NCI-H1417 (cell line): ENCODE measurements around the gene NHS.
A peak's percentile ranks its signal among the peaks of the same experiment; 100 is the strongest.

Experiments used
- DNase-seq, 3 experiments: peaks; one replicate each; lab custom pipeline; 2025; lab: John Stamatoyannopoulos, UW

Gene NHS

DNA sequence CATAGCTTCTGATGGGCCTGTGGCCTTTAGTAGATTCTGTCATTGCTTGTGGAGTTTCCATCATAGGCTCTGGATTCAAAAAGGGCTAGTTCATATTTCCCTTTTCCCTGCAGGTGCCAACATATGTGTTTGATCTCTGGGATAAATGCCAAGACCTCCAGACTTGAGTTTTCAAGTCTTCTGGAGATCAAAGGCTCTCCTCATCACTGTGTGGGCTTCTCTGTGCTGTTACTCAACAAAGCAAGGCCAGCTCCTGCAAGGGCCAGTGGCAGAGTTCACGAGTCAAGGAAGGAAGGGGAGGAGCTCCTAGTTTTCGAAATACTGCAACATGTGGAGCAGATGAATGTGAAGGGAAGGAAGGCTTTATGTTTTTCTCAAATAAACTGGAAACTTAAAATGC, 299.6 kb downstream of the NHS start:
- no peak for DNase-seq

DNA sequence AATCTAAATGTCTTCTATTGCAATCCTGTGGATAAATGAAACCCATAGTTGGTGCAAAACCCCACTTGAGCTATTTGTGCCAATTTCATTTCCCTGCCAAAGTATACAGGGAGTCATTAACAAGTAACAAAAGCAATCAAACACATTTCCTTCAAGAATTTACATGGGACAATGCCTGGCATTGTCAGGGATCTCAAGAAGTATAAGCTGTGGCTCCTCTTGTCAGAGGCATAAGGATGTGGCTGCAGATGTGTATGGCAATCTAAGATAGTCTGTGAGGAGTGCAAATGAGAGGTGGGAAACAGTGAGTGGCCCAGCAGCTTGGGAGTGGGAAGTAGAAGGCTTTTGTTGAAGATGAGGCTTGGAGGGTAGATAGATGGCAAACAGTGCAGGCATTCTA, 304.3 kb downstream of the NHS start:
- DNase-seq, result no peak

- DNase-seq, result peak; percentile 33 to 67 (median 44)
Observed at GRCh38 chrX:17679820-17680219, 304.8 kb downstream of the NHS start.

DNA sequence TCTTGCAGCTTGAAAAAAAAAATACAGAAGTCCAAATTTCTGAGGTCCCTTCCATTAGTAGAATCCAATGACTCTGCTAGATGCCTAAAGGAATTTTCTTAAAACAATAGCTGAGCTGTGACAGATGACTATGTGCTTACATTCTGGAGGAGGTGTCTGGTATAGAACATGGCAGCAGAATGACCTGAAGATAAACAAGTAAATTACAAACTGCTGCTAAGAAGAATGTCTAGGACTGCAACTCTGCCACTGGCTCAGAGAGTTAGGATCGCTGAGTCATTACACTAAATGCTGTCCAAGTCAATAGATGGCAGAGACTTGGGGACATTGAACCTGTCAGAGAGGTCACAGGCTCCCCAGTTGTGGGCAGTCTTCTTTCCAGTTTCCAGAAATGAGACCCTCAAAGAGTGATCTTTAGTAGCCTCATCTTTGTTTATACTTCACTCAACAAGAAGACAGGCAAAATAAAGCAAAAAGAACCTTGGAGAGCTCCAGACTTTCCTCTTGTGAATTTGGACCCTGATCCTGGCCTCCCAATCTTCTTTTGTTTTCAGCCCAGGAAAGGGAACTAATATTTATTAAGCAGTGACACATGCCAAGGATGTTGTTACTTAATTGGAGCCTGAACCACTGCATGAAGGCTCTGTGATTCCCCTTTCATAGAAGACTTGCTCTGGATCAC, 305.9 kb downstream of the NHS start:
- DNase-seq, result peak in 1 of 3 experiments; percentile 24

GRCh38 chrX:17682259-17682658, 307.3 kb downstream of the NHS start:
- DNase-seq, result no peak

DNA sequence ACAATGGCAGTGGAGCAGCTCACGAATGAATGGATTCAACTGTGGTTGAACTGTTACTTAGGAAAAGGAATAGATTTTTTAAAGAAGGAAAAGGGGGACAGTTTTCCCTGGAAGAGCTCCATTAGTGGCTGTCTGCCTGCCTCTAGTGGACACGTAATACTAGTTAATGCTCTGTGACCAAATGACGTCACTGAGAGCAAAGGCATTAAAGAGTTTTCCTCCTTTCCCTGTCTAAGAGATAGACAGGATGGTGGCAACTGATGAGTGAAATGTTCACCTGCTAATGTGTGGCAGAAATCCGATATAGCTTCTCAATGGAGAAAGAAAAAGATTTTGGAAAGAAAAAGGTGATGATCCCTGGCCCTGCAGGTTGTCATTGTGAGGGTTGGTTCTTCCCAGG, 310.0 kb downstream of the NHS start:
- no peak for DNase-seq

GRCh38 chrX:17687648-17688047, 312.6 kb downstream of the NHS start:
- no peak for DNase-seq

GRCh38 chrX:17689971-17690409, 315.0 kb downstream of the NHS start:
- DNase-seq, result peak; percentile 79 to 94 (median 80)

GRCh38 chrX:17692709-17693346, 317.8 kb downstream of the NHS start:
- peak; percentile 10 to 75 (median 67) for DNase-seq

DNA sequence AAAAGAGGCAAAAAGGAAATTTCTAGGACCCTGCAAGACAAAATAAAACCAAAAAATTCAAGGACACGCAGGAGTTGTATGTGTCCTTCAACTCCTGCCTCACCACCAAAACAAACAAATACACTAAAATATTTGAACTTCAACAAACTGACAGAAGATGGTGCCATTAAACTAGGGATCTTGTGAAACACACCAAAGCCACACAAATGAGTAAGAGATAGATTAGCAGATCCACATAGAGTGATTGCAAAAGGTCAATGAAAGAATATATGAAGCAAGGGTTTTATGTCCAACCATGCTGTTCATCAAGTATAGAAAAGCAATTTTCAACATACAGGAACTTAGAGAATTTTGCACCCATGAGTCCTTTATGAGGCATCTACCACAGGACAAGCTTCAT, 322.2 kb downstream of the NHS start:
- peak in 1 of 3 experiments; percentile 55 for DNase-seq

DNA sequence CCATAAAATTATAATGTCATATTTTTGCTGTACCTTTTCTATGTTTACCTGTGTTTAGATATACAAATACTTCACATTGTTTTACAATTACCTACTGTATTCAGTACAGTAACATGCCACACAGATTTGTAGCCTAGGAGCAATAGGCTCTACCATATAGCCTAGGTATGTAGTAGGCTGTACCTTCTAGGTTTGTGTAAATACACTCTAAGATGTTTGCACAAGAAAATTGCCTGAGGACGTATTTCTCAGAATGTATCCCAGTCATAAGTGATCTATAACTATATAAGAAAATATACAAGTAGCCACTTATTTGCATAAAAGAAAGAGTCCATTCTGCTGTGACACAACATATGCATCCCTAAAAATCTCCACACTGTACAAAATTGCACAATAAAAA, 326.0 kb downstream of the NHS start:
- DNase-seq, result no peak

DNA sequence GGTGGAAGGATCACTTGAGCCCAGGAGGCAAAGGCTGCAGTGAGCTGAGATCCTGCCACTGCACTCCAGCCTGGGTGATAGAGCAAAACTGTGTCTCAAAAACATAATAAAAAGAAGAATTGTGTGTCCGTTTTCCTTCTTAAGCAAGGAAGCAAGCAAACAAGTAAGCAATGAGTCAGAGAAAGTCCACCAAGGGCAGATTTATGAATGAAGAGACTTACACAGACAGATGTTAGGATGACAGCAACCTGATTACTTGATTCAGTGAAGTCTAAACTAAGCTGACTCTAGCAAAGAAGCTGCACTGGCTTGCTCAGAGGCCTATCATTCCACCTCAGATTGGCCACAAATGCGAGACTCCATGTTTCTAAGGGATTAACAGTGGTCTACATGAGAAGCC, 328.2 kb downstream of the NHS start:
- no peak for DNase-seq

DNA sequence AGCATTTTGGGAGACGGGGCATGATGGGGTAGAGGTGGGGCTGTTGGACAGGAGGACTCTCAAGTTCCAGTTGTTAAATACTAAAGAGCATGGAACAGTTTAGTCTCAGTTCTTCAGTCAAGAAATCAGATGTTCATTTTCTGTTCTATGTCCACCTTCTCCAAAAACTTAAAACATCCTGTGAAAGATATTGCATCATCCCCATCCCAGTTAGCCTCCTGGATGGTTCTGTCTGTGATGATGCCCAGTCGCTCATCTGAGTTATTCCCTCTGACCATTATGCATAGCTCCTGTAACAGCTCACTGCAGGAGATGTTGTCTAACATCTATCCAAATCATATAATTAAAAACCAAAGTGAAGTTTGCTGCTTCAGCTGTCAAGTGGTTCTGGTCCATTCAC, 330.2 kb downstream of the NHS start:
- no peak for DNase-seq

DNA sequence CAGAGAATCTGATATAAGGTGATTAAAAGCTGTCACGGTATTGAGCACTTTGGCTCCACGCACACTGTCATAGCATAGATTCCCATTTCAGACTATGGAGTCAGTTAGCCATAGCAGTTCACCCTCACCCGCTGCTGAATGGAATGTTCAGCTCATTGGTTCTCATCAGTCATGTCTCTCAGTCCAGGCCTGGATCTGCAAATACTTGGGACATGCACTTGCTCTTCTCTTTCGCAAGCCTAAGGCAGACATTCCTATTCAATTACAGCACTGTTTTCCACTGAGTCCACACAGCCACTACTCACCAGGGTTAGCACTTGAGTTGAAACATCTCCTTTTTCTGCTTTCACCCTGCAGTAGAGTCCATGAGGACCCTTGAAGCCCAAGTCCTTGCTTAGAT, 331.7 kb downstream of the NHS start:
- no peak for DNase-seq

DNA sequence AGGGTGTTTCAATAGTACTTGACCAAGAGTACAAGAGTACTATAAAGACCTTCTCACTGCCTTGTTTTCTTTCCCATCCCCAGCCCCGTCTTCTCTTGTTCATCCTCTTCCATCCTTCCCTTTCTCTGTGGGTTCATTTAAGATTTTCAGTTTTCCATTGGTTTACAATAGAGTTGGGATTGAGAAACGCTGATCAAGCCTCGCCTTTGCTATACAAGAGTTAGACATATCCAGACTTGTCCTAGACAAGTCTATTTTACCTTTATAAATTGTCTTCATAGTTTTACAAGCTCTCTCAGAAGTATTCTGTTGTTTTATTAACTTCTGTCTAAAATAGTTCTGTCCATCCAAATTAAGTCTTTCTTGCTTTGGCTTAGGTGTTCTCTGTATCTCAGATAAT, 332.7 kb downstream of the NHS start:
- DNase-seq, result no peak

DNA sequence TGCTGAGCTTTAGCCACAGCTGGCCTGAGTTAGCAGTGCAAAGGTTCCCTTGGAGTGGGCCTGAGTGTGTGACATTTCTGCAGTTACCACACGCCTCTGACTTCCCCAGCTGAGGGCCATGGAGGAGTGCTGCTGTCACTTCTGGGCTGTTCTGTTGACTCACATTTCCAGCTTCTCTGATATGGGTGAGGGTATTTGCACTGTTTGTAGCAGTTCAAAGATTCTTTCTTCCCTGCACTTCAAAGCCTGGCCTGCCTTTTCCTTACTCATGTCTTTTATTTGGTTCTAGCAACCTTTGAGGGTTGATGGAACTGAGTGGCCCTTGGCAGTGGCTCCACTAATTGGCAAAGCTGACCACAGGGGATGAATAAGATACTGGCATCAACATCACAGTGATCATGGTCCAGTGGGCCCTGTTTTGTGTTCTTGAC, 335.9 kb downstream of the NHS start:
- no peak for DNase-seq

- no peak for DNase-seq
Observed at GRCh38 chrX:17713288-17713687, 338.3 kb downstream of the NHS start.

- DNase-seq, result no peak
Observed at GRCh38 chrX:17718649-17719165, 343.7 kb downstream of the NHS start.

- DNase-seq, result no peak
Observed at GRCh38 chrX:17719711-17720110, 344.7 kb downstream of the NHS start.

GRCh38 chrX:17721715-17722114, 346.7 kb downstream of the NHS start:
- DNase-seq, result no peak

GRCh38 chrX:17725181-17725580, 350.2 kb downstream of the NHS start:
- DNase-seq, result no peak

- DNase-seq, result no peak
Observed at GRCh38 chrX:17732138-17732783, 357.3 kb downstream of the NHS start.

- DNase-seq, result no peak
Observed at GRCh38 chrX:17735406-17735805, 360.4 kb downstream of the NHS start.
